Activated CD4-positive, alpha-beta T cell treated with anti-CD3 and anti-CD28 coated beads, Interleukin-10, Interleukin-2, amounts not matched to agents 100 ng/mL and 50 ng/mL, durations not matched to agents 16 hours and 8 hours (primary cell): Measurements from ENCODE around the gene PCDHB12.
"Not testable (repeated sequence)": the region's sequence is repeated elsewhere in the genome, so short reads cannot be mapped to it uniquely, and the experiment has no call there.

Experiments
- DNase-seq: peaks from one replicate; pipeline ENCODE4 v3.0.0-alpha.2; 2020

The PCDHB12 gene

GRCh38 chr5:141210849-141211248 lies 2.3 kb downstream of the PCDHB12 start:
- DNase-seq: not testable (repeated sequence)

DNA sequence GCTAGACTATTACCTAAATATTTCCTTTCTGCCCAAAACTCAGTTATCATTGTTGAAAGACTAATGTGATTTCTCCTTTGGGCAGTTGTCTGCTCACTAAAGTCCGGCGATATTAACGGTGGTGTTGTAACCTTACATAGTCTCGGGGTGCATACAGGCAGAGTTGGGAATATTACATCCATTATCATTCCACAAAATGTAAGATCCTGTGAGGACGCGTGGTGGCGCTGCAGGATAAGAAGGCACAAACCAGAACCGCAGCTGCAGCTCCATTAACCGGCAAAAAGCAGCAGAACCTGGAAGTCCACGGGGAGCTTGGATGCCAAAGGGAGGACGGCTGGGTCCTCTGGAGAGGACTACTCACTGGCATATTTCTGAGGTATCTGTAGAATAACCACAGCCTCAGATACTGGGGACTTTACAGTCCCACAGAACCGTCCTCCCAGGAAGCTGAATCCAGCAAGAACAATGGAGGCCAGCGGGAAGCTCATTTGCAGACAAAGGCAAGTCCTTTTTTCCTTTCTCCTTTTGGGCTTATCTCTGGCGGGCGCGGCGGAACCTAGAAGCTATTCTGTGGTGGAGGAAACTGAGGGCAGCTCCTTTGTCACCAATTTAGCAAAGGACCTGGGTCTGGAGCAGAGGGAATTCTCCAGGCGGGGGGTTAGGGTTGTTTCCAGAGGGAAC lies 5.3 kb downstream of the PCDHB12 start, which contains the start of gene PCDHB13:
Gene PCDHB13 (plus strand): TSS at position 264 of the 684 bp plus-strand sequence. CDS start 205 bp downstream, at position 469.
- DNase-seq: not testable (repeated sequence)

GRCh38 chr5:141214583-141214982 lies 6.1 kb downstream of the PCDHB12 start:
- not testable (repeated sequence) for DNase-seq

DNA sequence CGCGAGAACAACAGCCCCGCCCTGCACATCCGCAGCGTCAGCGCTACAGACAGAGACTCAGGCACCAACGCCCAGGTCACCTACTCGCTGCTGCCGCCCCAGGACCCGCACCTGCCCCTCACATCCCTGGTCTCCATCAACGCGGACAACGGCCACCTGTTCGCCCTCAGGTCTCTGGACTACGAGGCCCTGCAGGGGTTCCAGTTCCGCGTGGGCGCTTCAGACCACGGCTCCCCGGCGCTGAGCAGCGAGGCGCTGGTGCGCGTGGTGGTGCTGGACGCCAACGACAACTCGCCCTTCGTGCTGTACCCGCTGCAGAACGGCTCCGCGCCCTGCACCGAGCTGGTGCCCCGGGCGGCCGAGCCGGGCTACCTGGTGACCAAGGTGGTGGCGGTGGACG lies 7.0 kb downstream of the PCDHB12 start:
- DNase-seq: not testable (repeated sequence)

DNA sequence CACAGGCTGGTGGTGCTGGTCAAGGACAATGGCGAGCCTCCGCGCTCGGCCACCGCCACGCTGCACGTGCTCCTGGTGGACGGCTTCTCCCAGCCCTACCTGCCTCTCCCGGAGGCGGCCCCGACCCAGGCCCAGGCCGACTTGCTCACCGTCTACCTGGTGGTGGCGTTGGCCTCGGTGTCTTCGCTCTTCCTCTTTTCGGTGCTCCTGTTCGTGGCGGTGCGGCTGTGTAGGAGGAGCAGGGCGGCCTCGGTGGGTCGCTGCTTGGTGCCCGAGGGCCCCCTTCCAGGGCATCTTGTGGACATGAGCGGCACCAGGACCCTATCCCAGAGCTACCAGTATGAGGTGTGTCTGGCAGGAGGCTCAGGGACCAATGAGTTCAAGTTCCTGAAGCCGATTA lies 7.5 kb downstream of the PCDHB12 start:
- DNase-seq: not testable (repeated sequence)

- no peak for DNase-seq
These were observed 14.7 kb downstream of the PCDHB12 start, which contains the start of gene PCDHB14 for GRCh38 chr5:141223112-141223783. Gene PCDHB14, plus strand, starts transcription at chr5:141223343. Its CDS starts 163 bp downstream, at chr5:141223506.

GRCh38 chr5:141224844-141225243 lies 16.3 kb downstream of the PCDHB12 start:
- not testable (repeated sequence) for DNase-seq

DNA sequence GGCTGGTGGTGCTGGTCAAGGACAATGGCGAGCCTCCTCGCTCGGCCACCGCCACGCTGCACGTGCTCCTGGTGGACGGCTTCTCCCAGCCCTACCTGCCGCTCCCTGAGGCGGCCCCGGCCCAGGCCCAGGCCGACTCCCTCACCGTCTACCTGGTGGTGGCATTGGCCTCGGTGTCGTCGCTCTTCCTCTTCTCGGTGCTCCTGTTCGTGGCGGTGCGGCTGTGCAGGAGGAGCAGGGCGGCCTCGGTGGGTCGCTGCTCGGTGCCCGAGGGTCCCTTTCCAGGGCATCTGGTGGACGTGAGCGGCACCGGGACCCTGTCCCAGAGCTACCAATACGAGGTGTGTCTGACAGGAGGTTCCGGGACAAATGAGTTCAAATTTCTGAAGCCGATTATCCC lies 16.9 kb downstream of the PCDHB12 start:
- not testable (repeated sequence) for DNase-seq

DNA sequence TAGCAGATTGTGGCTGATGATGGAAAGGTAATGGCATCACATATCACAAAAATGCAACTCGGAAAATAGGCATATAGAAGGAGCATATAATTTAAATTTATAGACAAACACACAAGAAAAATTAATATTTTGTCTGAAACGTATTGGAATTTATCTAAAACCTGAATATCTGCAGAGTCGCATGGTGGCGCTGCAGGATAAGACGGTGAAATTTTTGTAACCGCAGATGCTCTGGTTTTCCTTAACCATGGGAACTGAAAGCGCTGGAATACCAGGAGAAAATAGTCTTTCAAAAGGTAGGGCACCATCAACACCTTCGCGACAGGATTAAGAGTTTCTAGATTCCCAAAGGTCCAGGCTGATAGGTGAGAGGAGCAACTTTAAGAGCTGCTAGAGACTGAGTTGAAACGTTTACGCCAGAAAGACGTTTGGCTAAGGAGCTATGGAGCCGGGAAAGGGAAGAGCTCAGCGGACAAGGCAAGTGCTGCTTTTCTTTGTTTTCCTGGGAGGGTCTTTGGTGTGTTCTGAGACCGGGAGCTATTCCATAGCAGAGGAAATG lies 25.7 kb downstream of the PCDHB12 start:
- DNase-seq: no peak

DNA sequence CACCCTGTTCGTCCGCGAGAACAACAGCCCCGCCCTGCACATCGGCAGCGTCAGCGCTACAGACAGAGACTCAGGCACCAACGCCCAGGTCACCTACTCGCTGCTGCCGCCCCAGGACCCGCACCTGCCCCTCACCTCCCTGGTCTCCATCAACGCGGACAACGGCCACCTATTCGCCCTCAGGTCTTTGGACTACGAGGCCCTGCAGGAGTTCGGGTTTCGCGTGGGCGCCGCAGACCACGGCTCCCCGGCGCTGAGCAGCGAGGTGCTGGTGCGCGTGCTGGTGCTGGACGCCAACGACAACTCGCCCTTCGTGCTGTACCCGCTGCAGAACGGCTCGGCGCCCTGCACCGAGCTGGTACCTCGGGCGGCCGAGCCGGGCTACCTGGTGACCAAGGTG lies 27.4 kb downstream of the PCDHB12 start:
- DNase-seq: not testable (repeated sequence)

- DNase-seq: no peak
These were observed 28.2 kb downstream of the PCDHB12 start for GRCh38 chr5:141236516-141237313.

GRCh38 chr5:141241496-141241895 lies 33.0 kb downstream of the PCDHB12 start:
- DNase-seq: no peak

GRCh38 chr5:141245250-141245717 lies 36.8 kb downstream of the PCDHB12 start, which contains the start of gene PCDHB15:
Gene PCDHB15, plus strand, starts transcription at chr5:141245395. Its CDS starts 184 bp downstream, at chr5:141245579.
- no peak for DNase-seq

- DNase-seq: not testable (repeated sequence)
These were observed 38.5 kb downstream of the PCDHB12 start for GRCh38 chr5:141246971-141247370.

DNA sequence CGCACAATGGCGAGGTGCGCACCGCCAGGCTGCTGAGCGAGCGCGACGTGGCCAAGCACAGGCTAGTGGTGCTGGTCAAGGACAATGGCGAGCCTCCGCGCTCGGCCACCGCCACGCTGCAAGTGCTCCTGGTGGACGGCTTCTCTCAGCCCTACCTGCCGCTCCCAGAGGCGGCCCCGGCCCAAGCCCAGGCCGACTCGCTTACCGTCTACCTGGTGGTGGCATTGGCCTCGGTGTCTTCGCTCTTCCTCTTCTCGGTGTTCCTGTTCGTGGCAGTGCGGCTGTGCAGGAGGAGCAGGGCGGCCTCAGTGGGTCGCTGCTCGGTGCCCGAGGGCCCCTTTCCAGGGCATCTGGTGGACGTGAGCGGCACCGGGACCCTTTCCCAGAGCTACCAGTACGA lies 38.9 kb downstream of the PCDHB12 start:
- DNase-seq: not testable (repeated sequence)

DNA sequence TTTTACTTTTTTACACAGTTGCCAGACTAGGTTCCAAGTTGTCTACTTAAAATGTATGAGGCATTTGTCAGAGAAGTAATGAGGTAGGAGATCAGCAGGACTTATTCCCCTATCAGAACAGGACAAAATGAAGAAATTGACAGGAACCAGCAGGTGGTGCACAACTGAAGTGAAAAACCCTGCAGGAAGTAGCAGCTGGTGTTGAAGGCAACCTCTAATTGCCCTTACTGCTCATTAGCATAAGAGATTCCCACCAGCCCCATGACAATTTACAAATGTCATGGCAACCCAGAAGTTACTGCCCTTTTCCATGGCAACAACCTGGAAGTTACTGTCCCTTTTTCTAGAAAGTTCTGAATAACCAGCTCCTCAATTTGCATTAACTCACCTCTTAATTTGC lies 42.1 kb downstream of the PCDHB12 start:
- no peak for DNase-seq

GRCh38 chr5:141258464-141258863 lies 49.9 kb downstream of the PCDHB12 start:
- DNase-seq: no peak

- DNase-seq: no peak
These were observed 50.4 kb downstream of the PCDHB12 start for GRCh38 chr5:141258948-141259347.

- no peak for DNase-seq
These were observed 52.1 kb downstream of the PCDHB12 start for GRCh38 chr5:141260458-141261237.

GRCh38 chr5:141261238-141261546 lies 52.7 kb downstream of the PCDHB12 start:
- DNase-seq: no peak
